Measurements from ENCODE around the gene CDC42EP4.
"Not testable (repeated sequence)": the region's sequence is repeated elsewhere in the genome, so short reads cannot be mapped to it uniquely, and the experiment has no call there.

CDC42EP4 gene

DNA sequence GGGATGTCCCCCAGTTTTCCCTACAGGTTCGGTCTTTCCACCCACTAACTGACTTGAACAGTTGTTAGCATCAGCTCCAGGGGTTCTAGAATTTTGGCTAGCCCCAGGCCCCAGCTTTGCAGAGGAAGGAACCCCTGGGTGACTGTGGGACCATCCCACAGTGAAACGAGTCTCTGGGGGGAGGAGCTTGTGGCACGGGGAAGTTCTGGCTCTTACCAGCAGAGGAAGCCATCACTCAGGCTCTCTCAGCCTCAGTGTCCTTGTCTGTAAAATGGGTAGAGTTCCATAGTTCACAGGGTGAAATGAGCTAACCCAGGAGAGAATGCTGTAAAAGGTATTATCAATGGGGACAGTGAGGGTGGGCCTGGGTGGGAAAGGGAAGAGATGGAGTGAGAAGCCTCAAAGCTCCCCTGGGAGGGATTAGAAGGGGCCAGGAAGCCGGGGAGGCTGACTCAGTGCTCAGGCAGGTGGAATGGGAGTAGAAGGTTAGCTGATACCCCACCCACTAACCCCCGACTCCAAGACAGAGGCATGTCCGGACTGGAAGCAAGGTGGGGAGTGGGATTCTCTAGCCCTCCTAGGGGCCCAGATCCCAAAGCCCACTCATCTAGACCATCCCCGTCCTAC lies 30.9 kb upstream of the CDC42EP4 start:
- DNase-seq, result no peak

GRCh38 chr17:73342050-73342522 lies 30.3 kb upstream of the CDC42EP4 start:
- no peak for DNase-seq

DNA sequence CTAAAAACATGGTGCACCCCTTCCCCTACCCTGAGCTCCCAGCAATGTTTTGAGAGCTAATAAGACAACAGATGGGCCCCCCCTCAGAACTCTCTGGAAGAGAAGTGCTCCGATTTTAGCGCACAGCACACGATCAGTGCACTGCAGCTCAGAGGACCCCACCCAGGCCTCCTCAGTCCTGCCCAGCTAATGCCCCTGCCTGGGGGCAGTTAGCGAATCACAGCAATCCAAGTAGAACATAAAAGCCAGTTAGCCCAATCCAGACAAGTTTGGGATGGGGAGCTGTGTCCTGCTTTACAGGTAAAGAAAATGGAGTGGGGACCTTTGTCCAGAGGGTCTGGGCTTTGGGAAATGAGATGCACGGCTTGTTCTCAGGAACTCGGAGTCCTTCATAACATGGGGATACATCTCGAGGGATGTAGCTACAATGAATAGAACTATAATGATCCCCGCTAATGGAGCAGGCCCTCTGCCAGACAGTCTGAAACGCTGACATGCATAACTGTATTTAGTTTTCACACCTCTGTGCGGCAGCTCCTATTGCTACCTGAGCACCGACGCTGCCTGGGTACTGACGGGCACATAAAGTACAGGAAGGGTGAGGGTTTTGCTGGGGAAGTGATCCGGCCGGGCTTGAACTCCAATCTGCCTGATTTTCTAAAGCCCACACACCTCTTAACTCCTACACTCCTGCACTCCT lies 29.7 kb upstream of the CDC42EP4 start:
- DNase-seq, result no peak

DNA sequence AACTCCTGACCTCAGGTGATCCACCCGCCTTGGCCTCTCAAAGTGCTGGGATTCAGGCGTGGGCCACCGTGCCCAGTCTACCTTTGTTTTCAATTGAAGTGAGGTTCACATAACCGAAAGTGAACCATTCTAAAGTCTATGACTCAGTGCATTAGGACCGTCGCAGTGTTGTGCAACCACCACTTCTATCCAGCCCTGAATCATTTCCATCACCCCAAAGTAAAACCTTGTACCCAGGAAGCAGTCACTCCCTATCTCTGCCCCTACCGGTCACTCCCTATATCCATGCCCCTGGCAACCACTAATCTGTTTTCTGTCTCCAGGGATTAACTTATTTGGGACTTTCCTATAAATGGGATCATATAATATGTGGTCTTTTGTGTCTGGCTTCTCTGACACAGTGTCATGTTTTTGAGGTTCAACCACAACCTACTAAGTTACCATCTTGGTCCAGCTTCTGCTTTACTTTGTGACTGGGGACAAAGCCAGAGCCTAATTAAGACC lies 28.3 kb upstream of the CDC42EP4 start:
- no peak for DNase-seq

DNA sequence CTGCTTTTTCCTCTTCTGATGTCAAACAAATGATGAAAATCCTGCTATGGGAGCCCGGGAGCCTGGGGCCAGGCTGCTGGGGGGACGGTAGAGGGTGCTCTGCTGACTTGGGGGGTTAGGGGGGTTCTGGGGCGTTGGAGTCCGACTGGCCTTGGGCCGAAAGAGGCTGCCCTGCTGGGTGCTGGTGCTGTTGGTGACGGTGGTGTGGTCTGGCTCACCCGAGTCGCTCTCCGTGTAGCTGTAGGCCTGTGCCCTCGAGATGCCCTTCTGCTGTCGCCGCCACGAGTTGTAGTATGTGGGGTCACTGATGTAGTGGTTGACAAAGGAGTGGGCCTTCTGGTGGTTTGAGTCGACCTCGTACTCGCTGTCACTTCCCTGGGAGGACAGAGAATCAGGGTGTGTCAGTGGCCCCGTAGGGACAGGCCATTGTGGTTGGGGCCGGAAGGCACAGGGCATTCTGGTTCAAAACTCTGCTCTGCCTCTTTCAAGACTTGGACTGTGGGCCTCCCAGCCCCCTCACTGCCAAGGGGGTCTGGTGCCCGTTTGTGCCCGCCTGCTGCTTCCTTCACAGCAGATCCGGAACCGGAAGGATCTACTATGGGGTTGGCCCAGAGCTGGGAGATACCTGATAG lies 26.9 kb upstream of the CDC42EP4 start:
- no peak for DNase-seq

DNA sequence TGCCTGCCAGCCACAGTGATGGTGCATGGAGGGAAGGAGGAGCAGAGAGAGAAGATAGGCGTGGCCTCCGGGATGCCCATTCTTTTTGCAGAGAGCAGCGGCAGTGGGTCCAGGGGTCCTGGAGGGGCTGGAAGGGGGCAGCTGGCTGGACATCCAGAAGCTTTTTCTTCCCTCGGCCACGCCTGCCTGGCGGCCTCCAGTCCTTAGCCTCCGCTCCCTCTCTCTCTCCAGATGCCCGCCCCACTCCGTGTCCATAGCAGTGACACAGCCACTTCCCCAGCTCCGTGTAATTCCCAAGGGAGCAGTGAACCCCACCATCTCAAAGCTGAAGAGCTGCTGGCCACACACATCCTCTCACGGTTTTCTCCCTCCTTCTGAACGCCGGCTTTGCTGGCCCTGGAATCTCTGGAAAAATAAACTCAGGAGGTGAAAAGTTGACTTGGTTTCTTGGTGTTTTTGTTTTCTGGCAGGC lies 26.3 kb upstream of the CDC42EP4 start:
- no peak for DNase-seq

DNA sequence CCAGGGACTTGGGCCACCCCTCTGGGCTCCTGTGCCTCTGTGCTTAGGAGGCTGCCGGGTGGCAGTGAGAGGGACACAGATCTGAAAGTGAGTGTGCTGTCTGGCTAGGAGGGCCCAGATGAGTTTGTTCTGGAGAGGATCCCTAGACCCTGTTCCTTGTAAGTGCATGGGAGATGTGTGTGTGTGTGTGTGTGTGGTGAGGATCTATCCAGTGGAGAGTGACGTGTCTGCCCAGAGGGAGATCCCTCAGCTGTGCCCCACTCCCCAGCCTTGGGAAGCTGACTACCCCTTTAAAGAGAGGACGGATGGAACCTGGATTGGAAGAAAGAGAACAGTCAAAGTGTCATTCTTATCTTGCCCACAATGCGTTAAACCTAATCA lies 25.5 kb upstream of the CDC42EP4 start:
- DNase-seq, result no peak

- DNase-seq, result no peak
Measured at GRCh38 chr17:73336408-73337329, 24.9 kb upstream of the CDC42EP4 start.

DNA sequence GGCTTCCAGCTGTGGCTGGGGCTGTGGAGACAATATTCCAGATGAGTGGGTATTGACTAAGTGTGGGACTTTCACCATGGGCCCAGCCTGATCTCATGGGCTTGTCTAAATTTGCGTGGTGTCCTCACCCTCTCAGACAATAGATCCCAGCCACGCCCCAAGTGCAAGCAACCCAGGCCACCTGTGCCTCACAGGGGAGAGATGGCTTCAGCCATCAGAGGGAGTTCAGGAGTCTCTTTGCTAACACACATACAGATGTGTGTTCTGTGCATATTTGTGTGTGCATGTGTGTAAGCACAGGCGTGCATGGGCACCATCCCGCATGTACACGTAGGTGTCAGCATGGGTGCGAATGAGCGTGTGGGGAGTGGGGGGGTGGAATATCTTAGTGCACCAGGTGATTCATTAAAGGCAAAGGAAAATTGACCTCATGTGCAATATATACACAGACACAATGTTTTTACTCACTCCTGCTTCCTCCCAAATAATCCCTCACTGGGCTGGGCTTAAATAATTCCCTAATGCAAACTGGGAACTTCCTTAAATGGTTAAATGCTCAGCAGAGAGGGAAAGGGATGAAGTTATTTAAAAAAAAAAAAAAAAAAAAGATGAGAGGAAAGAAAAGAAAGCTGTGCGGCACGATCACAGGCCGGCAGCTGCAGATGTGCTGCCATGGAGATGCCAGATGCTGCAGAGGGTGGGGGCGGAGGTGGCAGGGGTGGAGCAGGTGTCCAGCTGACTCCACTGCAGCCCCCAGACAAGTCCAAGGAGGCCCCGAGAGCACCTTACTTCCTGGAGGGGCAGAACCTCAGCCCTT lies 24.0 kb upstream of the CDC42EP4 start:
- DNase-seq, result no peak

DNA sequence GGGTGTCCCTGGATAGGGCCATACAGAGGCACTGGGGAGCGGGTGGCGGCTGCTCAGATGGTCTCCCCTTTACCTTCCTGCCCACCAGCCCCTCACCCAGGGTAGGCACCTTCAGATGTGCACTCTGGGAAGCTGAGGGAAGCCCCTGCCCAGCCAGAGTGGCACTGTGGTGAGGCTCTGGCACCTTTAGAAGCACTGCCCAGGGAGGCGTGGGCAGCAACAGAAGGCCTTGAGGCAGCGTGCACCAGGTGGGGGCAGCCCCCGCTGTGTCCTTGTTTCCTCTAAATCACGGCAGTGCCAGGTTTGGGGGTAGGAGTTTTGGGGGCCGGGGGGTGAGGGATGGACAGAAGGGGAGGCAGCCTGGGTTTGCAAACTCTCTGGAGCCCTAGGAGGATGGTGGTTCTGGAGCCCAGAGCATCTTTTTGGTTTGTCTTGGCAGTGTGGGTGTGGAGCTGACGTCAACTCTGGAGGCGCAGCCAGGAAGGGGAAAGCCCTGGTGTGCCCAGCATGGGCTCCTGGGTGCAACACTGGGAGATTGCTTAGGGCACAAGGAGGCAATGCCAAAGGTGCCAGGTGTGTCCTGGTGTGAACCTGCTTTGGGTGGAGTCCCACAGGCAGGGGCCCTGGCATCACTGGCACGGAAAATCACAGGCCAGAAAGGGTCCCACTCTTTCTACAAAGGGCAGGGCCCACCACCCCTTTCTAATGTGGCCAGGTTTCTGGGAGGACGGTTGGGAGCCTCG lies 23.1 kb upstream of the CDC42EP4 start:
- no peak for DNase-seq

GRCh38 chr17:73333445-73333844 lies 21.6 kb upstream of the CDC42EP4 start:
- not testable (repeated sequence) for DNase-seq

GRCh38 chr17:73331060-73331459 lies 19.3 kb upstream of the CDC42EP4 start:
- DNase-seq, result no peak

GRCh38 chr17:73327676-73328075 lies 15.9 kb upstream of the CDC42EP4 start:
- DNase-seq, result no peak

GRCh38 chr17:73325527-73325842 lies 13.7 kb upstream of the CDC42EP4 start:
- DNase-seq, result no peak

DNA sequence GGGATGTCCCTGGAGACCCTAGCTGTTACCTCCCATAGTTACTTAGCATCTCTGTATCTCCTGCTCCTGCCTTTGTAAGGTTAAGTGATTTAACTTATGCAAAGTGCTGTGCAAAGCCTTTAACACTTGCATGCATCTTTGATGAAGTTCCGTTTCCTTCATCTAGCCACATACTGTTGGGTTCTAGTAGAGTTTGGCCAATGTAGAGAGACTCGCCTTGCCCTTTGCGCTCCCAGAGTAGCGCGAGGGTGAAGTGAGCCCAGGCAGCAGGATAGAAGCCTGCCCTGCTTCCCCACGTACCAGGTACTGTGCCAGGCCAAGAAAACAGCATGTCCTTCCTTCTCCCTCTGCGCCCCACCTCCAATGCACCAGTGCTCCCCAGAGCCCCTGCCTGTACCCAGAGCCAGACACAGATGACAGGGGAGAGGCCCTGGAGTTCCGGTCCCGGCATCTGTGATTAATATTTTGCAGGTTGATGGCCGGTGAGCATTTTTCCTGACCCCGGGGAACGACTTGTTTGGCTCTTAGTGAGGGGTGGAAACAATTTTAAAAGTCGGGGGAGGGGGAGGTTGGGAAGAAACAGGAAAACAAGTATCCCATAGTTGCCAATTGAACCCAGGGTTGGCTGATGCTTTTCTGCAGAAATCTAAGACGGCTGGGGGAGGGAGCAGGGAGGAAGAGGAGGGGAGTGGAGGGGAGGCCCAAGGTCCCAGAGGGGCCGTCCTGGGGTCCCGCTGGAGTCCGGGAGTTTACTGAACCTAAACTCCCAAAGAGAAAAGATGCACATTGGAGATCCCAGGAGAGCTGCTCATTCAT lies 13.1 kb upstream of the CDC42EP4 start:
- no peak for DNase-seq

- no peak for DNase-seq
Measured at GRCh38 chr17:73324160-73324475, 12.3 kb upstream of the CDC42EP4 start.

GRCh38 chr17:73323409-73324159 lies 11.8 kb upstream of the CDC42EP4 start:
- no peak for DNase-seq

DNA sequence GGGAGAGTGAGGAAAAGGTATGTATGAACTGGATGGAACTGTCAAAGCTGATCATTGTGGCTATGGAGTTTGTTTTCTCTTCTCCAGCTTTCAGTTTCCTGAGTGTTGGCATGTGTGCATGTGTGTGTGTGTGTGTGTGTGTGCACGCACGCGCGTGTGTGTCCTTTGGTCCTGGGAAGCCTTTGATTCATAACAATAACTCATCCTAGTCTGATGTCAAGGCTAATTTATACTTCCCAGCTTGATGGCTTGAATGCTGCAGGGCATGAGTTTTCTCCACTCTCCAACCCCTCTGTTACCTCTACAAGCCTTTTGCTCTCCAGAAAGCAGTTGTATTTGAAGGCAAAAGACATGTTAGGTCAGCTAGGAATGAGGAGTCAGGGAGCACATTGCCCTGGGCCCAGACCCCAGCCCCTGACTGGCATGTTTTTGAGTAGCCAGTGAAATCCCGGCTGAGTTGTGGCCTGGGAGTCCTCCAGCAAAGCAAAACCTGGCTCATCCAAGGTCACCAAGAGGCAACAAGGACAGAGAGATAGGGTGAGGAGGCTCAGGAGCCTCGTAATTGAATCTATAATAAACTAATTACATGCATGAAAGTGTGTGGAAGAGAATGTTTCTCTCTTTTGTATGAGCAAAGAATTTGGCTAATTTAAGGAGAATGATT lies 8.9 kb upstream of the CDC42EP4 start:
- no peak for DNase-seq

DNA sequence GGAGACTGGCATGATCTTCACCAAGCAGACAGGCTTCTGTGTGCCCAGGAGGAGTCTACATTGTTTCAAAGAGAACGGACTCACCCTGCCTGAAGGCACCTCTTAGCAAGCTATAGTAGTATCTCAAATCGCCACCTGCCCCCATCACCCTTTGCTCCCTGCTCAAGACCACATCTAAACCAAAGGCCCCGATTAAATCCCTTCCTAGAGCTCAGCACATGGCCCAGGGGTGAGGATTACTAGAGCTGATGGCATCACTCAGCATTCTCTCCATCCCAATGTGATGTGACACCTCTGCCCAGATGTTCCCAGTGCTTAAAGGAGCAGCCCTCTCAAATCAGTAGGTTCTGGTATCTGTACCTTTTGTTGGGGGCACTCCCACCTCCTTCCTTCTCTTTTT lies 8.0 kb upstream of the CDC42EP4 start:
- no peak for DNase-seq
